Vagina (tissue), 2 donors: Measurements from ENCODE around the gene COL5A2. TPM values are rescaled to one million over a fixed set of nuclear protein-coding genes. Genes with fewer than 3 reads are reported as not detected.
A peak's percentile ranks its signal among the peaks of the same experiment; 100 is the strongest.

Experiments
- DNase-seq, 2 donors: peaks; one replicate each; pipeline ENCODE4 v3.0.0-alpha.2; 2017; ENCODE audit errors: extremely low spot score in 2 of 2
- H3K27ac ChIP-seq: fragments of 200-600 bp; sonication (generic); one replicate; pipeline ENCODE4 v1.5.1; 2019
- H3K27me3 ChIP-seq: fragments of 200-600 bp; sonication (generic); one replicate; pipeline ENCODE4 v1.5.1; 2019
- H3K36me3 ChIP-seq, 2 donors: fragments of 200-600 bp; sonication (generic); one replicate each; pipeline ENCODE4 v1.5.1; 2017 to 2019
- H3K4me1 ChIP-seq: fragments of 200-600 bp; sonication (generic); one replicate; pipeline ENCODE4 v1.5.1; 2019
- H3K4me3 ChIP-seq, 2 donors: fragments of 200-600 bp; sonication (generic); 1 replicate in 1 of 2; 2 replicates in 1 of 2; pipeline ENCODE4 v1.5.1; 2016 to 2019
- H3K9me3 ChIP-seq: fragments of 200-600 bp; sonication (generic); one replicate; pipeline ENCODE4 v1.5.1; 2019
- CTCF ChIP-seq, 3 experiments: fragments of 450-650 bp in 2 of 3; fragments of 200-600 bp in 1 of 3; sonication (generic) in 1 of 3; IDR thresholded peaks; one replicate each; pipeline ENCODE4 v1.5.1; 2017 to 2019; ENCODE audit warnings: antibody characterized with exemption in 3 of 3, mild to moderate bottlenecking in 2 of 3, moderate library complexity in 2 of 3
- POLR2A ChIP-seq, 2 donors: fragments of 450-650 bp; IDR thresholded peaks; one replicate each; pipeline ENCODE4 v1.6.1; 2017; ENCODE audit warnings: antibody characterized with exemption in 2 of 2, mild to moderate bottlenecking in 2 of 2, moderate library complexity in 2 of 2
- POLR2AphosphoS5 ChIP-seq, 2 donors: sonication (generic); formaldehyde crosslinking; IDR thresholded peaks; one replicate each; pipeline ENCODE4 v1.9.0; 2017; ENCODE audit warnings: antibody characterized with exemption in 2 of 2, mild to moderate bottlenecking in 2 of 2, low read depth in 1 of 2; ENCODE audit not compliant: insufficient read depth in 1 of 2
- intact Hi-C: fragments of 100-400 bp; cut with DNase I; formaldehyde crosslinking; loops from one replicate; pipeline ENCODE4 v1.15.1; 2023
- total RNA-seq: library from RNA; depleted of rRNA; stranded (reverse); fragments of >200 nt; gene quantifications from one replicate; pipeline ENCODE4 v1.2.3, GENCODE V29; 2016

The COL5A2 gene
- total RNA-seq, 1 donor from 2014 or later, result 33.1 TPM

GRCh38 chr2:189147989-189148388 lies 31.6 kb downstream of the COL5A2 start:
- no peak for TF ChIP-seq POLR2AphosphoS5 (IDR thresholded peaks at IDR 0.05; ENCODE audit: insufficient read depth in 1 of 2, low read depth in 1 of 2)
- no peak for TF ChIP-seq POLR2A (IDR thresholded peaks at IDR 0.05)
- TF ChIP-seq CTCF (IDR thresholded peaks at IDR 0.05), result no peak
- Histone ChIP-seq H3K4me1 (peaks cover 23% of the 10 kb centered on the region), H3K27ac (no peak overlapping the region), H3K36me3 (no peaks in the 10 kb centered on the region), H3K4me3 (no peak overlapping the region), H3K27me3 (no peaks in the 10 kb centered on the region), H3K9me3 (no peaks in the 10 kb centered on the region)
- no peak for DNase-seq
- intact Hi-C loops, result no loop called here

GRCh38 chr2:189147361-189147760 lies 32.2 kb downstream of the COL5A2 start:
- no peak for DNase-seq
- Histone ChIP-seq H3K9me3 (no peaks in the 10 kb centered on the region), H3K36me3 (no peaks in the 10 kb centered on the region), H3K4me1 (peaks cover 18% of the 10 kb centered on the region), H3K27ac (no peak overlapping the region), H3K27me3 (no peaks in the 10 kb centered on the region), H3K4me3 (no peak overlapping the region)
- intact Hi-C loops, result no loop called here
- no peak for TF ChIP-seq CTCF (IDR thresholded peaks at IDR 0.05)
- TF ChIP-seq POLR2A (IDR thresholded peaks at IDR 0.05), result no peak
- TF ChIP-seq POLR2AphosphoS5 (IDR thresholded peaks at IDR 0.05; ENCODE audit: insufficient read depth in 1 of 2, low read depth in 1 of 2), result no peak

- no peak for DNase-seq
- no peaks in the 10 kb centered on the region for H3K9me3 ChIP-seq
- H3K4me1 ChIP-seq, result peaks cover 11% of the 10 kb centered on the region
- H3K27me3 ChIP-seq, result no peaks in the 10 kb centered on the region
- H3K27ac ChIP-seq, result no peak overlapping the region
- no peak overlapping the region for H3K4me3 ChIP-seq
- TF ChIP-seq POLR2AphosphoS5 (IDR thresholded peaks at IDR 0.05; ENCODE audit: insufficient read depth in 1 of 2, low read depth in 1 of 2) (no peak), CTCF (IDR thresholded peaks at IDR 0.05) (no peak), POLR2A (IDR thresholded peaks at IDR 0.05) (no peak)
- no peaks in the 10 kb centered on the region for H3K36me3 ChIP-seq
- intact Hi-C loops, result no loop called here
Measured at GRCh38 chr2:189146553-189146952, 33.0 kb downstream of the COL5A2 start.

GRCh38 chr2:189144700-189145211 lies 34.8 kb downstream of the COL5A2 start:
- H3K36me3 ChIP-seq, result no peaks in the 10 kb centered on the region
- H3K4me3 ChIP-seq, result no peak overlapping the region
- no peaks in the 10 kb centered on the region for H3K27me3 ChIP-seq
- H3K27ac ChIP-seq, result peak overlapping the region; percentile 17
- intact Hi-C loops, result no loop called here
- TF ChIP-seq POLR2A (IDR thresholded peaks at IDR 0.05) (no peak), CTCF (IDR thresholded peaks at IDR 0.05) (no peak), POLR2AphosphoS5 (IDR thresholded peaks at IDR 0.05; ENCODE audit: insufficient read depth in 1 of 2, low read depth in 1 of 2) (no peak)
- H3K4me1 ChIP-seq, result no peaks in the 10 kb centered on the region
- no peak for DNase-seq
- H3K9me3 ChIP-seq, result no peaks in the 10 kb centered on the region

- H3K4me3 ChIP-seq, result no peak overlapping the region
- H3K27me3 ChIP-seq, result no peaks in the 10 kb centered on the region
- no peaks in the 10 kb centered on the region for H3K36me3 ChIP-seq
- H3K9me3 ChIP-seq, result no peaks in the 10 kb centered on the region
- TF ChIP-seq POLR2AphosphoS5 (IDR thresholded peaks at IDR 0.05; ENCODE audit: insufficient read depth in 1 of 2, low read depth in 1 of 2) (no peak), POLR2A (IDR thresholded peaks at IDR 0.05) (no peak), CTCF (IDR thresholded peaks at IDR 0.05) (no peak)
- H3K4me1 ChIP-seq, result no peaks in the 10 kb centered on the region
- no peak overlapping the region for H3K27ac ChIP-seq
- intact Hi-C loops, result no loop called here
- no peak for DNase-seq
Measured at GRCh38 chr2:189143925-189144324, 35.6 kb downstream of the COL5A2 start.
